GM10847 (cell line): Measurements from ENCODE around the gene FAM47B.

Source experiments
- POLR2A ChIP-seq: IDR thresholded peaks from 2 replicates; pipeline ENCODE4 v1.6.1; 2011; ENCODE audit not compliant: insufficient read length; ENCODE audit errors: extremely low read depth

The FAM47B gene

DNA sequence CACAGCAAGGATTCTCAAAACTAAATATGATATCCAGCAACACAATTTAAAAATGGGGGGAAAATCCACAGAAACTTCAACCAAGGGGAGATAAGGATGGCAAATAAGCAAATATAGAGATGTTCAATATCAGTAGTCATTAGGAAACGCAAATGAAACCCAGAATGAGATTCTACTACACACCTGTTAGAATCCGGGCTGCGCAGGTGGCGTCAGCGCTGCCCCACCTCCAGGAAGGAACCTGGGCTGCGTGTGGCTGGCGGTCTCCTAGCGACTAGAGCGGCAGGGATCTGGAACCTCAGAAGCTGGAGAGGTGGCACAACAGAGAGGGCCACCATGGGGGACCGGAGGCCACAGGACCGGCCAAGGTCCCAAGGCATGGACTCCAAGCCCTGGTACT, at the start of gene FAM47B:
FAM47B (plus strand) TSS at position 301 of the 400 bp plus-strand sequence; CDS start at position 337, 36 bp downstream.
- TF ChIP-seq POLR2A, result no peak

DNA sequence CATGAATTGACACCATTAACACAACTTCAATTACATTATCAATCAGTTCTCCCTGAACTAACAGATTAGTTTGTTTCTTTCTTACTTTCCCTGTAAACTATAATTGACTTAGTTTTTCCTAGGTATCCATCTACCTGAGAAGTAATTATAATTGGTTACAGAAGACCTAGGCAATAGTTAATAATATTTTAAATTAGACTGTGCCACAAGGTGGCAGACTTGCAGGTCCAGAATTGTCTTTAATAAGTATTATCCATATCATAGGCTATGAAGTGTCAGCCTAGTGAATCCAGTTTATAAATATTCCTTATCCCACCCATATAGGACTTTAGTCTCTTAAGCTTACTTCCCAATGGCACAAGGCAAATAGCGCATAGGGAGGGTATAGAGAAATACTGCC, 48.9 kb upstream of the FAM47B start:
- TF ChIP-seq POLR2A, result no peak

DNA sequence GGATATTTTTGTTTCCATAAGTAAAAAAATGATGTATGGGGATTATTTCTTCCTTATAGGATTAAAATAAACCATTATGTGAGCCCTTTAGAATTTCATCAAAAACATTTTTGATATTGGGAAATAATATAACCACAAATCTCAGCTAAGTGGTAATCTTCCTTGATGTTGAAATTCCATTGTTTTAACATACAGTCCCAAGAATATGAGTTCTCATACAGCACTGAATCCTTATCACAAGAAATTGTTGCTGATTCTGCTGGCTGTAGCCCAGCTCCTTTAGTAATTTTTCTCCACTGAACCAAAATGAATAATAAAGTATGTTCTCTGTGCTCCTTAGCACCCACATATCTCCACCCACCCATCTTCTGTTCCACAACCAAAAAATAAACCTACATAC, 41.9 kb upstream of the FAM47B start:
- TF ChIP-seq POLR2A, result no peak

DNA sequence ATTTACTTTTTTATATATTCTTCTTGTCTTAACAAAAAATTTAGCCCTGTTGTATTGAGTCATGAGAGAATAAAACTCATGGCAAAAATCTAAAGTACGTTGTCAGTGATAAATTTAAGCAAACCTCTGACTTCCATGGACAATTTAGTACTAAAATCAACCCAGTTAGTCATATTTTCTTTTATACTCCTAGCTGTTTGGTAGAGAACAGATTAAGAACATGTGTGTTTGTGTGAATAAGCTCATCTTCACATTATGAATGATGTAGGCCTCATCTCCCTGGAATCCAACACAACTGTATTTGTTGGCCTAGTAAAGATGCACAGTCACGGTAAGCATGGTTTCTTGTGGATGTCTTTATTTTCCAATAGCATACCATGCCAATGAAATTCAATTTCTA, 40.8 kb upstream of the FAM47B start:
- no peak for TF ChIP-seq POLR2A

DNA sequence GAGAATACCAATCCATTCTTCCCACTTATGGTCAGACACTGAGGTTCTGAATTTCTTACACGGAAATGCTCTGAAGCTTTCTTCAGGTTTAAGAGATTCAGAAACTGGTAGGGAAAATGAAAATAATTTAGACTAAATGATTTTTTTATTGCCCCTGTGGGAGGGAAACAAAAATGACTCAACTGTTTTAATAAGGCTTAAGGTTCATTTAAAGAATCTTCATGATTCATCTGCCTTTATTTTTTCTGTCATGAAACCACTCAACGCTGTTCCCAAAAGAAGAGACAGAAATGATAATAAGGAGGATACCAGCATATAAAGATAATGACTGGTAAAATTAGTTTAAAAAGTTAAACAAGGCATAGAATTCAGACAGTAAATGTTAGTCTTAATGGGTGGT, 39.3 kb upstream of the FAM47B start:
- TF ChIP-seq POLR2A, result no peak

DNA sequence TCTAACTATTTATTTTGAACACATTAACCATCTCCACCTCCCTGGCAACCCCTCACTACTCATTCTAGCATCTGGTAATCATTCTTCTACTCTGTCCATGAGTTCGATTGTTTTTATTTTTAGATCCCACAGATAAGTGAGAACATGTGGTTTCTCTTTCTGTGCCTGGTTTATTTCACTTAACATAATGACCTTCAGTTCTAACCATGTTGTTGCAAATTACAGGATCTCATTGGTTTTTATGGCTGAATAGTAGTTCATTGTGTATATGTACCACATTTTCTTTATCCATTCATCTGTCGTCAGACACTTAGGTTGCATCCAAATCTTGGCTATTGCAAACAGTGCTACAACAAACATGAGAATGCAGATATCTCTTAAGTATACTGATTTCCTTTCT, 33.4 kb upstream of the FAM47B start:
- TF ChIP-seq POLR2A, result no peak

DNA sequence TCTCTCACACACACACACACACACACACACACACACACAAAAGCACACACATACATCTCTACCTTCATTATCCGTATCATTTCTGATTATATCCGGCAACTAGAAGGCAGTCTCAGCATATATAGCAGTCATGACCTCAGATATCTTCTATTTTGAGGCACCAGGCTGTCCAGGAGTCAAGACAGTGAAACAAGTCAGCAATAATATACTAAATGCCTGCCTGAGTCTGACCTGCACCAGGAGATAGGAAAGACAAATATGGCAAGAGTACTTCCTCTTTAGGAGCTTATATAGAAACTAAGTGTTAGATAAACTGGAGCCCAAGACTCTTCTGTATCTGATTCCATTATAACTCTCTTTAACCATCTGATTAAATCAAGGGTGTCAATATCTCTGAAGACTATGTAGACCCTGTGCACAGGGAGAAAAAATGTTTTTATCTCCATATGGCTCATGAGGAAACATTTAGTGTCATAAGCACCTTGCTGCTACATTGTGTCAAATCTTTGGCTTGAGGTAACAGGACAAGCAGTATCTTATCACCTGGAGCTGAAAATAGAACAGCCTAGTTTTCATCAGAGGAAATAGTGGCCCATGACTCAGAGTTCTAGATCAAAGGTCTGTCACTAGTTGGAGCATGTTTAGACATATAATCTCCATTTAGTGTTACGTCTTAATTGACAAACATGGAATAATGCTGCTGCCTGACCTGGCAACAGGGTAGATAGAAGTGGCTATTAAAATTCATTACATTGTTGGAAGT, 27.0 kb upstream of the FAM47B start:
- TF ChIP-seq POLR2A, result no peak

DNA sequence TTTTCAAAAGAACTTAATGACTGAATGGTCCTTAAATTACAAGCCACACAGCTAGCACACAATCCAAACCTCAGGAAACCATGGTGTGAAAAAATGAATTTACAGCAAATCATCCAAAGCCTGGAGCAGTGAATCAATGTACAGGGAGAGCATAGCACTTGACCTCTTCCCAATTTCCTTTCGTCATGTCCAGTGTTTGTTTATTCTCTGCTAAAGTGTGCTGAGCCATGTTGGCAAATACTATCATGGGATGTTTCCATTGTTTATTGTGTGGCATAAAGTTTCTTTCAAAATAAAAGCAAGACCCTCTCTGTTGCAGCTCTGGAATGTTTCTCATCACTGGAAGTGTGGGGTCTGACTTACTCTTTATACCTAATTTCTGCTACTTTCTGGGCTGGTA, 25.4 kb upstream of the FAM47B start:
- no peak for TF ChIP-seq POLR2A

DNA sequence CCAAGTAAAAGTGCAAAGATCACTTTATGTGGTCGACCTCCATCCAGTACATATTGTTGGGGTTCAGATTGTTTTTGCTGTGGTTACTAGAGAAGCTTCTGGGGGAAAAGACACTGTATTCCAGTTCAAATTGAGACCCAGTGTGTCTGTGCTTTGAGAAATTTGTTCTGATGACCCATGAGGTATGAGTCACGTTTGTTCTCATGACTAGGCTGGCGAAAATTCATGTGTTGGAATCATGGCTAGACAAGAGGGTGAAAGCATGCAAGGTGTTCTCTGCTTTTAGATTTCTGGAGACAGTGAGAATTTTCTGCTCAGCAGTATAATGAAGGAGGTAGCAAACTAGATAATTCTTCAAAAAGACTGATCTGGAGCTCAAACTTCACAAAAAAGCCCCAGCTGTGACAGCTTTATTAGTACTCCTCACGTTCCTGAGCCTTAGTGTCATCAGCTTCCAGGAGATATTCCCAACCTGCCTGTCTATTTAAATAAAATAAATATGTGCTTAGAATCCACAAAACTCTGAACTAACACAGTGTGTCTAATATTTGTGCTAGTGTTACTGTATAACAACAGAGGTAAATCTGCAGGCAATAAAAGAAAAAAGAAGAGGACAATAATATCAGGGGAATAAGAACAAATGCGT, 24.4 kb upstream of the FAM47B start:
- no peak for TF ChIP-seq POLR2A

DNA sequence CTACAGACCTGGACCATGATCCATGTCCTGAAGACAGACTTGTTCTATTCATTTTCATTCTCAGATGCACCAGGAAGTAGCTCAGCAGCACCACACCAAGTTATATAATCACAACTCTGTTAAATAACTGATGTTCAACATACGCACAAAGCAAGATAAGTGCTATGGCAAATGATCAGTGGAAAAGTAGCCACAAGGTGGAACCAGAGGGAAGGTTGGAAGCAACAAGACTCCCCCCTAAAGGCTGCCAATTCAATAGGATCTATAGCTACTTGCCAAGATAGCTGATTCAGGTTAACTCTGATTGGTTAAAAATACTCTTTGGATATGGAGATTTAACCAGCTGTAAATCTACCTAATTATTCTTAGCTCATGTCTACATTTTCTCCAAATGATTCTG, 23.7 kb upstream of the FAM47B start:
- no peak for TF ChIP-seq POLR2A

DNA sequence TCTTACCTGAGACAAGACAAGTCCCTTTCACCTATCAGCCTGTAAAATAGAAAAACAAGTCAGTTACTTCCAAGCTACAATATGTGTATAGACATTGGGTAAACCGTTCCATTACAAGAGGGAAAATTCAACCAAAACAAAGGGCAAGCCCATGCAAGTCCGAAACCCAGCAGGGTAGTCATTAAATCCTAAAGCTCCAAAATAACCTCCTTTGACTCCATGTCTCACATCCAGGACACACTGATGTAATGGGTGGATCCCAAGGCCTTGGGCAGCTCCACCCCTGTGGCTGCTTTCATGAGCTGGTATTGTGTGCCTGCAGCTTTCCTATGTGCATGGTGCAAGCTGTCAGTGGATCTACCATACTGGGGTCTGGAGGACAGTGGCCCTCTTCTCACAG, 14.7 kb upstream of the FAM47B start:
- no peak for TF ChIP-seq POLR2A

DNA sequence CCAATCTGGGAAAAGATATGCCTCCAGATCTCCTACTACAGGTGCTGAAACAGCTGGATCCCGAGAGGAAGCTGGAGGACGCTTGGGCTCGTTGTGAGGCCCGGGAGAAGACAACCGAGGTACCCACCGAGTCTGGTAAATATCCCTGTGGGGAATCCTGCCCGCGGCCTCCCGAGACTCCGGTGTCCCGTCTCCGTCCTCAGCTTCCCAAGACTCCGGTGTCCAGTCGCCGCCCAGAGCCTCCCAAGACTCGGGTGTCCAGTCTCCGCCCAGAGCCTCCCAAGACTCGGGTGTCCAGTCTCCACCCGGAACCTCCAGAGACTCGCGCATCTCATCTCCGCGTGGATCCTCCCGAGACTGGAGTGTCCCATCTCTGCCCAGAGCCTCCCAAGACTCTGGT, 639 bp downstream of the FAM47B start:
- no peak for TF ChIP-seq POLR2A

DNA sequence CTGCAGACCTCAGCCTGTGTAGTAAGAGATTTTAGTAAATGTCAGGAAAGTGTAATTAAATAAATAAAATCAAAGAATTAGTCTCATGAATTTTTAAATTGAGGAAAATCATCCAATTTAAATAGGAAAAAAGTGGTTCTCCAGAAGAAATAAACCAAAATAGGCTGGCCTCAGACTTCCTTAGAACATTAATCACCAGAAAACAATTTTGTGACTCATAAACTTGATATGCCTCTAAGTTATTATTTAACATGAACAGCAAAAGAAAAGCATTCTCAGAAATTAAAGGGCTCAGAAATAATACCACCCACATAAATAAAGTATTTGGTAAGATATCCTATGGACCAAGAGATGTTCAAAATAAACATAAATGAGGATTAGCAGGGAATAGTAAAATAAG, 14.3 kb downstream of the FAM47B start:
- no peak for TF ChIP-seq POLR2A

DNA sequence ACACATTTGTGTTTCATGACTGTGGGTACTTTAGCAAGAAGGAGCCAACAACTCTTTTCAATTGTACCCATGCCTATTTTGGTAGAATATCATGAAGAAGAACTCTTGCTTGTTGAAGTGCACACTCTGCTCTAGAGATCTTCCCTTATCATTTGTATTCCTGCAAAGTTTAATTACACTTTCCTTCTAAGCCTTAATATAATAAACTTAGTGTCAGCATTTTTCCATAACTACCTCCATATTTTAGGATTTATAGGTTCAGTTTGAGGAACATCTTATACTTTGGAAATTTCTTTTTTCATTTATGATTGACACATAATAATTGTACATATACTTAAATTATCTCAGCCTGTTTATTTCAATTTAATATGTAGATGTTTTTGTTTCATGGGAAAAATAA, 19.1 kb downstream of the FAM47B start:
- no peak for TF ChIP-seq POLR2A

DNA sequence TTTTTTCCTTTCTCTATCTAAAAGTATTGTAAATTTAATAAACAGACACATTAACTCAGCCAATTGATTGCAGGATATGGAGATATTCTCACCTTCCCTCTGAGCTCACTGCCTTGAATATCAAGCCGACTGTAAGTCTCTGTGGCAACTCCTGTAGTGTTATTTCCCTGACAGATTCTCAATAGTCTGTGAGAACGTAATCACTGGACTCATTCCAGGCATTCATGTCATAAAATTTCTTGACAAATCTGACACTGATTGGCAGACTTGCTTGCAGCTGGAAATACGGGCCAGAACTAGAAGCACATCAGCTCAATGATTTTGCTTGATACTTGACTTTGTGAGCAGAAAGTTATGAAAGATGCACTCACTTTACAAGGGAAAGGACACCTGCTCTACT, 29.6 kb downstream of the FAM47B start:
- TF ChIP-seq POLR2A, result no peak

DNA sequence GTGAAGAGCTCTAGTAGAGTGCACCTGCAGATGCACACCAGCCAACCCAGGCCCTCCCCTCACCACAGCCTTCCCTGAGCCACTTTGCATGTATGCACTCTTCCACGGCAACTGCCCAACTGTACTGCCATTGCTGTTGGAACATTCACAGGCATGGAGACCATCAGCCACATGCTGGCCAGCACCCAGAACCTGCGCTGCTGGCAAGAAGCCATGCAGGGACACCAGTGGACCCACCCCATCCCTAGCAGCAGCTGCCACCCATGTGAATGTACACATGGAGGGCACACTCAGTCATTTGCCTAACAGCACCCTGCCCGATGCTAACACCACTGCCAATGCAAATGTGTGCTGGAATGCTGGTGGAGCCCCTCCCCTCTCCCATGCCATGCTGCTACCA, 35.6 kb downstream of the FAM47B start:
- no peak for TF ChIP-seq POLR2A

DNA sequence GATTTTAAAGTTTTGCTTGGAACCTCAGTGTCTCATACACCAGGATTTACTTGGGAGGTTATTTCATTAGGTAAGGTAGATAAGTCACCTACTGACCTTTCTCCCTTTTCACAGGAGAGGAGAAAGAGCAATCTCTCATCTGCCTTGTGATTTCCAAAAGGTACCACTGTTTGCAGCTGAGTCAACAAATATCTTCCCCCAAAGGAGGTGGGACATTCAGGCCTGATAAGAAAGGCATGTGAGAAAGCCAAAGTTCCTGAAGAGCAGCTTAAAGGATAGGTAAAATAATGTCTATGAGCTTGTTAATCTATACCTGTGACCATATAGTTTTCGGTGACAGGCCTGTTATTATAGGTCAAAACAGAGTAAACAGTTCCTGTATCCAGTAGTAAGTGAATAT, 45.0 kb downstream of the FAM47B start:
- TF ChIP-seq POLR2A, result no peak
